ENCODE measurements around the gene CARD11.
"Not testable (repeated sequence)": the region's sequence is repeated elsewhere in the genome, so short reads cannot be mapped to it uniquely, and the experiment has no call there.

CARD11 gene

DNA sequence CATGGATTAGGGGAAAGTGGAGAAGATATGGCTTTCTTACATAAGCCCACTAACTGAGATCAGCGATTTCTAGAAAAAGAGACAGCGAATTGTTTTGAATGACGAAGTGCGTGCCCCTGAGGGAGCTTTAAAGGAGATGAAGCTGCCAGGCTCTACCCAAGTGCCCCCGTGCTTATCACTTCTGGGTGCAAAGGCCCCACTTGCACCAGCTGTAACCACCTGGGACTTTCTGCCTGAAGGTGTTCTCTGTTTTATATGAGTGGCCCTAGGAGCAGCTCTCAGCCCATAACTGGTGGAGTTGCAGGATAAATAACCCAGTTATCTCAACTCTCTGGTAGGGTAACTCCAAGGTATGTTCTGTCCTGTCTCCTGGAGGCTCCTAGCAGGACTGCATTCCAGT, 20.4 kb upstream of the CARD11 start:
- no peak for DNase-seq (ENCODE audit: low spot score)

DNA sequence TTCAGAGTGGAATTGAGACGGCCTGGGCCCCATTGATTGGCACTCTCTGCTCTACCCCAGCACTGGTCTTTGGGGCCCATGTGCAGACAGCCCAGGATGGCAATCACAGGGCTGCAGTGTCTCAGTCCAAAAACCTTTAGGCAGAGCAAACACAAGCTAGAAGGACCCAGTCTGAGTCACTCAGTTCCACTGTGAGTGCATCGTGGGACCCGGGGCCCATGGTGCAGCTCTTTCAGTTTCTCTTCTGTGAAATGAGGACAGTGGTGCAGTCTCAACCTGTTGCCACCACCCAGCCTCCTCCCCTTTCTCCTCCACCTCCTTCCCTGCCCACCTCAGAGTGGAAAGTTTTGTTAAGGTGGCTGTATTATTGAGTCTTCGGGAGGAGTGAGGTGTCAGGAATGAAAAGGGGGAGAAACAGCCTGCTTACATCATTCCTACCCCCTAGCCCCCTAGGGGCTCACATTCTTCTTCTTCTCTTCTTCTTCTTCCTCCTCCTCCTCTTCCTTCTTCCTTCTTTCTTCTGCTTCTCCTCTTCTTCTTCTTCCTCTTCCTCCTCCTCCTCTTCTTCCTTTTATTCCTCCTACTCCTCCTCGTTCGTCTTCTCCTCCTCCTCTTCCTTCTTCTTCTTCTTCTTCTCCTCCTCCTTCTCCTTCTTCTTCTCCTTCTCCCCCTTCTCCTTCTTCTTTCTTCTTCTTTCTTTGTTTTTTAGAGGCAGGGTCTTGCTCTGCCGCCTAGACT, 19.5 kb upstream of the CARD11 start:
- DNase-seq (ENCODE audit: low spot score), result peak; percentile 81

DNA sequence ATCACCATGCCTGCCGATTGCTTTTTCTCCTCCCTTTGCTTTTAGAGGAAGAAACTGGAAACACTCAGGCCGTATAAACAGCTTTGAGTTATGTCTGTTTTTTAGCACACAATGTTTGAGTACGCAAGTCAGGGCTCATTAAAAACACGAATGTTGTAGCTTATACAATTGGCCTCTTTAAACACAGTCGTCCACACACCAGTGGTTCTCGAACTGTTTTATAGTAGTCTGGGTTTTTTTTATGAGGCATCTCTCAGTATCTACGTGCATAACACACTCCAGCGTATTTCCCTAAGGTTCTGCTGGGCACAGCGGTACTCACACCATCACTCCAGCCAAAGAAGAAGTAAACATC, 13.4 kb upstream of the CARD11 start:
- no peak for DNase-seq (ENCODE audit: low spot score)

DNA sequence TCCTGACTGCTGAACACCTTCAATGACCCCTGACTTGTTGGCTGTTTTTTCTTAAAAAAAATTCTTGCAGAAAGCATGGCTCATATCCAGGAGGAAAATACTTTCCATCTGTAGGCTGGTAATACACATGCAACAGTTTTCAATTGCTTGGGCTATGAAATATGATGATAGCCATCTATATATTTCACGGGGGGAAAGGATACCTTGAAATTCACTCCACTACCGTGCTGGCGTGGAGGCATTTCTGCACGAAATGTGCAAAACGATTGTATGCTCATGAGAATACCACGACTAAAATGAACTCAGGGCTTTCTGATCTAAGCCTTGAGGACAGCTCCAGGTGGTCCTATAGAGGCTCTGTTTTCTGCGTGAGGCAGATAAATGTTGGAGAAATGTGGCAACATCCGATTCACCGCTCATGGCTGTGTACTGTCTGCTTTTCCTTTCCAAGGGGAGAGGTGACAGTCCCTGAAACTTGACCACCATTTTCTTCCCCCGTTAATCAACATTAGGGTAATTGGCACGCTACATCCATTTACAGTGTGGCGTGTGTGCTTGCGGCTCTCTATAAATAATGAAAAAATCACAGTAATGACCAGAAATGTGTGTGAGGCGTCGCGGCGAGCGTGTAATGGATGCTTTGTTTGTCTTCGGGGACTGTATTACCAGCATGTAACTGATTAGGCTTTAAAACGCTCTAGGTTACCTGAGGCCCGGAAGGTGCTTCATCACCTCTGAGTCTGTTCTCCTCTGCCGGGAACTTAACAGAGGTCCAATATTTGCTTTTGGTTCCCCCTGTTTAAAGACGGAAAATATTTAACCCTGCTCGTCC, 12.8 kb upstream of the CARD11 start:
- DNase-seq (ENCODE audit: low spot score), result no peak

DNA sequence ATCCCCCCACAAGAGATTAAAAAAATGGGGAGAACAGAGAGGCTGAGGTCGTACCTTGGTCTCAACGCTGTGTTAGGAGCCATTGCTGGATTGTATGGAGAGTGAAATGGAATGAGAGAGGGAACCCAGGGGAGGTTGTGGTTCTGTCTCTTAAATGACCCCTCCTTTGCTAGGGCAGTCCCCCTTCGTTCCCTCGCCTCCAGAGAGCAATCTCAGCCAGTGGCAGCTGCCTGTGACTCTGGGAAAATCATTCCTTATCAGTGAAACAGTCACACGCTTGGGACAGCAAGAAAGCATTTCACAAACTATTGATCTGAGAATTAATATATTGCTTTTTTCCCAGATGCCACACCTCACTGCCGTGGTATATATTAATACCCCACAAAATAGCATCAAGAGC, 12.0 kb upstream of the CARD11 start:
- no peak for DNase-seq (ENCODE audit: low spot score)

DNA sequence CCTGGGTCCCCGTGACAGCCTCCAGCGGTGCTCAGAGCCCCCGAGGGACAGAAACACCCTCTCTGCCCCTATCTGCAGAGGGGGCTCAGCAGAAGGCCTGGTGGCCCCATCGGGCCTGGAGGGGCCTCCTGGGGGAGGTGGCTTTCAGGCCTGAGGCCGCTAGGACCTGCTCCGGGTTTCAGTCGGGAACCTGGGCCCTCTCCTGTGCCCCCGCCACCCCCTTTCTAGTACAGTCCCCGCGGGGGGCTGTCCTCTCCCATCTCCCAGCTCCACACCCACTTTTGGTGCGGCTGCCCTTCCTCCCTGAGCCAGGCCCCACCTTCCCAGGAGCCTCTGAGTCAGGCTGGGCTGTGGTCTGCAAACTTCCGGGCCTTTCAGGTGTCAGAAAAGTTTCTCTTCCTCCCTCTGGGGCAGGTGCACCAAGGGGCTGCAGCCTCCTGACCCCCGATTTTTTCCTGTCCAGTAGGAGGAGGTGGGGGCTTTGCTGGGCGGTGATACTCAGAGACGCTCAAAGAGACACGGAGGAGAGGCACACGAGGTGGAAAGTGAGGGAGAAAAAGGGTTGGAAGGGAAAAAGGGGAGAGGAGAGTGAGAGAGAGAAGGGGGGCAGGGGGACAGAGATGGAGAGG, 692 bp downstream of the CARD11 start:
- peak; percentile 71 for DNase-seq (ENCODE audit: low spot score)

DNA sequence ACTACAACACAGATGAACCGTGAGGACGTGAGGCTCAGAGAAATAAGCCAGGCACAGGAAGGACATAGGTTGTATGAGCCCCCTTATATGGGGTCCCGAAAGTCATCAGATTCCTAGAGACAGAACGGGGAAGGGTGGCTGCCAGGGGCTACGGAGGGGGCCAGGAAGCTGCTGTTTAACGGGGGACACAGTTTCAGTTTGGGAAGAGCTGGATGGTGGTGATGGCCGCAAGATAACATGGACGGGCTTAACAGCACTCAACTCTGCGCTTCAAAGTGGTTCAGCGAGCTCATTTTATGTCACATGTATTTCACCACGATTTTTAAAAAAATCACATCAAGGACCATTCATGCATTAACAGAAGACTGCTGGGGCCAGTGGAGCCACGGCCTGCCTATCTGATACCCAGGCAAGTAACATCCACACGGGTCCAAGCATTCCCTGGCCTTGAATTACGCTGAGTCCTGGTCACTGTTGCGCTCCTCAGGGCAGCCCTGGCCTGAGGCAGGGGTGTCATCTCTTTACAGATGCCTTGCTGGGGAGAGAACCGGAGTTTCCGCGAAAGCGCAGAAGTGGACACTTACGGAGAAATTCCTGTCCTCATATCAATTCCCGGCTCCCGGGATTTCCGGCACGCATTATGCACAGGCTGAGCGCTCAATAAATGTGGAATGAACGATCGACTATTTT, 1.5 kb downstream of the CARD11 start:
- no peak for DNase-seq (ENCODE audit: low spot score)

DNA sequence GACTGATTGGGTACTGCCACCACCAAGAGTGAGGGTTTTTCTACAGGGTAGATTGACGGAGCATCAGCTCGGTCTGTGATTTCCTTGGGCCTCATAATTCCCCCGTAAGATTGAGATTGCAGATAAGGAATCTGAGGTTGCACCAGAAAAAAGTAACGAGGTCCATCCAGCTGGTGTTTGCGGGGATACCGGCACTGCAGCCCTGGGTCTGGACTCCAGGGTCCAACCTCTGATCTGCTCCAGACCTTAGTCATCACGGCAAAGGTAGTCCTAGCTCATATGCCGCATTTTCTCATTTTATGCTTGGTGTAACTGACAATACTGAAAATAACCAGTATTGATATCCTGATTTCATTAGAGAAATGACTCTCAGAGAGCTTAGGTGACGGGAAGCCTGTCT, 3.9 kb downstream of the CARD11 start:
- DNase-seq (ENCODE audit: low spot score), result no peak

DNA sequence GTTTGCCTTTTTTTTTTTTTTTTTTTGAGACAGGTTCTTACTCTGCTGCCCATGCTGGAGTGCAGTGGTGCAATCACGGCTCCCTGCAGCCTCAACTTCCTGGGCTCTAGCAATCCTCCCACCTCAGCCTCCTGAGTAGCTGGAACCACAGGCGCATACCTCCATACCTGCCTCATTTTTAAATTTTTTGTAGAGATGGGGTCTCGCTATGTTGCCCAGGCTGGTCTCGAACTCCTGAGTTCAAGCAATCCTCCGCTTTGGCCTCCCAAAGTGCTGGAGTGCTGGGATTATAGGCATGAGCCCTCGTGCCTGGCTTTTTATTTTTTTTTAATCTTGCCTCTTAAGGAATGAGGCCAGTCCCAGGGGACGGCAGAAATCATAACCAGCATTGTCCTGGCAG, 5.7 kb downstream of the CARD11 start:
- not testable (repeated sequence) for DNase-seq (ENCODE audit: low spot score)

DNA sequence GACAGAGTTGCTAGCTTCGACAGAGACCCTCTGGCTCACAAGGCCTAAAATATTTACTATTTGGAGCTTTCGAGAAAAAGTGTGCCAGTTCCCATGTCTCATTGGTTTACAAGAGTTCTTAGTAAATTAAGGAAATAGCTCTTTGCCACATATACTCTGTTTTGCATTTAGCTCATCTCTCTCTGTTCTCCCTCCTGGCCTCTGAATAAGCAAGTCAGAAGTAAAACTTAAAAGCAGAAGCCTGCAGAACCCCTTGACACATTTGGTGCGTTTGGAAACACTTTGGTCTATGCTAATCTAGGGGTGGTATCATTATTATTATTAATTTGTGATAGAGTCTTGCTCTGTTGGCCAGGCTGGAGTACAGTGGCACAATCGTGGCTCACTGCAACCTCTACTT, 6.4 kb downstream of the CARD11 start:
- no peak for DNase-seq (ENCODE audit: low spot score)

DNA sequence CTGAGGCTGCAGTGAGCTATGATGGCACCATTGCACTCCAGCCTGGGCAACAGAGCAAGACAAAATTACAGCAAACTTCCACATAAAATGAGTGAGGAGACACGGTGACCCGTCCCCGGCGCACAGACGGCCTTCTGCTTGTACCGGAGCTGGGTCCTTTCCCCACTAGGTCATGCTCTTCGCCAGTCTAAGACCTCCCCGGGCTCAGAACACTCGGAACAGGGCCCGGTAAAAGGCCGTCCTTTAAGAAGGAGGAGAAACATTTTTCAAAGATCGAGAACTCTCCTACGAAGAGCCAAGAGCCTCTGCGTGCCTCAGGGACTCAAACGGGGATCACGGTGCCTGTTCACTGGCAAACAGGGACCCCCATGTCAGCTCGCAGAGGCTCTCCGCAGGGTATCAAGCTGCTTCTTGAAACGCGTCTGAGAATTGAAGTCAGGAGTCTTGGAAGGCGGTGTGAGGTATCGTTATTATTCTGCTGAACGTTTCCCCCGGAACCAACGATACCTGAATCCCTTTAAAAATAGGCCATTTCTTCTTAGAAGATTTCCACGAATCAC, 9.0 kb downstream of the CARD11 start:
- no peak for DNase-seq (ENCODE audit: low spot score)

DNA sequence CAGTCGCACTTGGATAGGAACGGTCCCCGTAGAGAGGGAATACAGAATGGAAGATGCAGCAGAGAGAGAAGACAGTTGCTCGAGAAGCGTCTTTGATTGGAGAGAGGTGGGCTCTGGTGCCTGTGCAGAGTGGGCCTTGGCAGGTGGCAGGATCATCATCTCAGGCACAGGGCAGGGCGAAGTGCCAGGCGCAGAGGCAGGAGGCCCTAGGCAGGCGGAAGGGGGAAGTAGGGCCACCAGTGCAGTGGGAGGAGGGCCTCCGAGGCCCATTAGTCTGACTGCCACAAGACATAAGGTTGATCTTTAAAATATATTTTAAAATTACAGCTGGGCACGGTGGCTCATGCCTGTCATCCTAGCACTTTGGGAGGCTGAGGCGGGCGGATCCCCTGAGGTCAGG, 10.1 kb downstream of the CARD11 start:
- DNase-seq (ENCODE audit: low spot score), result no peak

DNA sequence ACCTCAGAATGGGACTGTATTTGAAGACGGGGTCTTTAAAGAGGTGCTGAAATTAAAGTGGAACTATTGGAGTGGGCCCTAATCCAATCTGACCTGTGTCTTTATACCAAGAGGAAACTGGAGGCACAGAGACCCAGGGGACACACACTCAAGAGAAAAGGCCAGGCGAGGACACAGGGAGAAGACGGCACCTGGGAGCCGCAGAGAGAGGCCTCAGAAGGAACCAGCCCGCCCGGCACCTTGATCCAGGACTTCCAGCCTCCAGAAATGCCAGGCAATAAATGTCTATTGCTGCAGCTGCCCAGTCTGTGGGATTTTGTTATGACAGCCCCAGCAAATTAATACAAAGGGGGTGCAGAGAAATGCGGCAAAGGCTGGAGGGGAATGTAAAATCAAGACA, 10.5 kb downstream of the CARD11 start:
- no peak for DNase-seq (ENCODE audit: low spot score)

DNA sequence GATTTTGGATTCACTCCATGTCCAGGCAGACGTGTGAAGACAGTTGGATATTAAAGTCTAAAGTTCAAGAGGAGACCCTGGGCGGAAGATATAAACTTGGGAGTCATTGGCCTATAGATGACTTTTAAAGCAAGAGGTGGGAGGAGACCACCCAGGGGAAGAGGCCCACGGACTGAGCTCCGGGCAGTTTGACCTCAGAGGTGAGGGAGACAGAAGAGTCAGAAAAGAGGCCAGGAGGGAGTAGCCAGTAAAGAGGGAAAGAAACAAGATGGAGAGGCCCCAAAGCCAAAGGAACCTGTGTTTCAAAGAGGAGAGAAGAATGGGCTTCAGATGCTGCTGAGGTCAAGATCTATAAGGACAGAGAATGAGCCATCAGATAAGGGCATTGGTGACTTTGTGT, 11.4 kb downstream of the CARD11 start:
- no peak for DNase-seq (ENCODE audit: low spot score)

DNA sequence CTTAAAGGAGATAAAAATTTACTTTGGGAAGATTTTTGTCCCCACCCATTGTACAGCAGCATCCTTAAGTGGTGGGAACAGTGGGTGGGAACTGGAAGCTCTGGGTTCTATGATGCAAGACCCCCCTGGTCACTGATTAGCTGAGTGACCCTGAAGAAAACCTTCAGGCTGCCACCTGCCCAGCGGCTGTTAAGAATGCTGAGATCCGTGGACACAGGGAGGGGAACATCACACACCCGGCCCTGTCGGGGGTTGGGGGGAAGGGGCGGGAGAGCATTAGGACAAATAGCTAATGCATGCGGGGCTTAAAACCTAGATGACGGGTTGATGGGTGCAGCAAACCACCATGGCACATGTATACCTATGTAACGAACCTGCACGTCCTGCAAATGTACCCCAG, 14.5 kb downstream of the CARD11 start:
- no peak for DNase-seq (ENCODE audit: low spot score)

DNA sequence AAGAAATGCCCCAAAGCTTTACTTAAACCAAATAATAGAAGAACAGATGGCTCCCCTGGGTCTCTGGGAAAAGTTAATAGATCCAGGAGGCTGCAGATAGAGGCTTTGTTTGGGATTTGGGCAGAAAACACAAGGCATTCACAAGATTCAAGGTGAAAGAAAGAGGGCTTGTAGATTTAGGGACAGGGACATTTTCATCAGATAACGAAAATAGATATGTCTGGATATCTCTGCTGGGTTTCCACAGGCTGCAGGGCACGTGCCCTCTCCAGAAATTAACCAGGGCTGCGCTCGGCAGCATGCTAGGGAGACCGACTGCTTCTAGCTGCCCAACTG, 14.9 kb downstream of the CARD11 start:
- no peak for DNase-seq (ENCODE audit: low spot score)

DNA sequence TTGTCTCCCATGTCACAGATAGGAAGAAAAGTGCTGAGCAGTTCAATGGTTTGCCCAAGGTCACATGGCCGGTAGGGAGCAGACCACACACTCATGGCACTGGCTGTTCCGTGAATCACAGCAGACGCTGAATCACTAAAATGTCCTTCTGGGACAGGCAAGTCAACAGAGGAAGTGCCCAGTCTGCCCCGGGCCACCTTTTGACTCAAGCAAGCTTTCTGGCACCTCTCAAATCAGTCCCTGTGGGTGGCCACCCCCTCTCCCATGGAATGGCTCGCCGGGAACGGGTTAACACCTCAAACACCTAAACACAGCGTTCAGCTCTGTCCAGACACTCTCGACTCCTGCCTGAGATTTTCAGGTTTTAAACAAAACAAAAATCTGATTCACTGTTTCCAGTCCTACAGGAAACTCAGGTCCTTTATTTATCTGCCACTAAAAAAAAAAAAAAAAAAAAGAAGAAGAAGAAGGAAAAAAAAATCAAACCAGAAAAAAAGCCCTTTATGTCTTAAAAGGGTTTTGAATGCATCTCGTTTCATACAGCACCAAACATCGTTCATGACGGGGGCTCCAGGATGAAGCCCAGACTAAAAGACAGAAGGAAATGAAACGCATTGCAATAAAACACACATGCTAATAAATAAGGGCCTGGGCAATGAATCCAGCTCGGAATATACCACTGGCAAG, 15.5 kb downstream of the CARD11 start:
- DNase-seq (ENCODE audit: low spot score), result peak; percentile 27

DNA sequence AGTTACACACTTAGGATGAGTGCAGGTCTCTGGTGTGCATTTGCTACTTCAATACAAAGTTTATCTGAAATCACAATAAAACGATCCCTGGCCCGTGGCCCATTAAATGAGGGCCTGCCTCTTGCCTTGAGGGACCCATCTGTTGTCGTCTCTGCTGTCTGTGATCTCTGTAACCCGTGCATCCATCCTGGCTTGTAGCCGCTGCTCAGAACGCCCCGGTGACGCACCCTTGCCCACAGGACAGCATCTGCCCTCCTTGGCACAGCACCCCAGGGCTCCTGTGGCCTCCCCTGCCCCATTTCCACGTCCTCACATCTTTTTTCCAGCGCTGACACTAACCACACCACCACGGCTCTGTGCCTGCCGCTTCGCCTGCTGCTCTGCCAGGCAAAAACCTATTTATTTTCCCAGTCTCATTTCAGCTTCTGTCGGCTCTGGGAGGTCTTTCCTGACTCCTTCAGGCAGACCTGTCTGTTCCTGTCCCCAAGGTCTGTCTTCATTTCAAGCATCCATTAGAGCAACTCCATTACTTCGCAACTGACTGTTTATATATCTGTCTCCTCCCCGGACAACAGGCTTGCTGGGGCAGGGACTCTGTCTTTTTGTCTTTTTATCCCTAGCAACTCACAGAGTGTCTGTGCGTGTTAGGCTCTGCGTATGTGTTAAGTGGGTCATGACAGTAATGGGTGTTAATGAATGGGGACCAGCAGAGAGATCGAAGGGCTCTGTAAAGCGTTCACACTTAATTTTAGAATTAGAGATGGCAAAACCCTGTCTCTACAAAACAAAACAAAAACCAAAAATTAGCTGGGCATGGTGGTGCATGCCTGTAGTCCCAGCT, 16.4 kb downstream of the CARD11 start:
- DNase-seq (ENCODE audit: low spot score), result no peak

DNA sequence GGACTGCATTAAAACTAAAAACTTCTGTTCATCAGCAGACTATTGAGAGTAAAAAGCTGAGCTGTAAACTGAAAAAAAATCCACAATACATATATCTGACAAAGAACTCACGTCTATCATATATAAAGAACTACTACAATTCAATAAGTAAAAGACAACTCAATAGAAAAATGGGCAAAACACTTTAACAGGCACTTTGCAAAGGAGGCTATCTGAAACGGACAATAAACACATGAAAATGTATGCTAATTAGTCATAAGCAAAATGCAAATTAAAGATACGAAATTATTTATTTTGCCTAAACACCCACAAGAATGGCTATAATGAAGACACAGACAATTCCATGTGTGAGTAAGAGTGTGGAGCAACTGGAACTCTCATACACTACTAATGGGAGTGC, 18.1 kb downstream of the CARD11 start:
- no peak for DNase-seq (ENCODE audit: low spot score)

DNA sequence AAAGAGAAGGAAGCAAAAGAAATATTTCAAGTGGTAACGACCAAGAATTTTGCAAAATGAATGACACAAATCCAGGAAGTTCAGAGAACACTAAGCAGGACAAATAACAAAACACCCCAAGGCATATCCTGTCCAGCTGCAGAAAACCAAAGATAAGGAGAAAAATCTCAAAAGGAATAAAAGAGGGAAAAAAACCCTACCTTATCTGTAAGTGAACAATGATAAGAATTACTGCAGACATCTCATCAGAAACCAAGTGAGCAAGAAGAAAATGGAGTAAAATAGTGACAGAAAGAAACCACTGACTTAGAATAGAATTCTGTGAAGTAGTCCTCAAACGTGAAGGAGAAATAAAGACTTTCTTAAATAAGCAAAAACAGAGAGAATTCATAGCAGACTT, 21.8 kb downstream of the CARD11 start:
- no peak for DNase-seq (ENCODE audit: low spot score)

DNA sequence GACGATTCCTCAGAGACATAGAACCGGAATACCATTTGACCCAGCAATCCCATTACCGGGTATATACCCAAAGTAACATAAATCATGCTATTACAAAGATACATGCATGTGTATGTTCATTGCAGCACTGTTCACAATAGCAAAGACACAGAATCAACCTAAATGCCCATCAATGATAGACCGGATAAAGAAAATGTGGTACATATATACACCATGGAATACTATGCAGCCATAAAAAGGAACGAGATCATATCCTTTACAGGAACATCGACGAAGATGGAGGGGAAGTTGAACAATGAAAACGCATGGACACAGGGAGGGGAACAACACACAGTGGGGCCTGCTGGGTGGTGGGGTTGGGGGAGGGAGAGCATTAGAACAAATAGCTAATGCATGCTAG, 22.4 kb downstream of the CARD11 start:
- DNase-seq (ENCODE audit: low spot score), result not testable (repeated sequence)
